B cell (primary cell): ENCODE measurements around the gene VTI1A. TPM values are rescaled to one million over a fixed set of nuclear protein-coding genes. Genes with fewer than 3 reads are reported as not detected.

Source experiments
- ATAC-seq: fragments of 200-7000 bp; cut with Tn5 transposase; one replicate; pipeline ENCODE4 v1.10.0; 2021; ENCODE audit warnings: low read depth, mild to moderate bottlenecking, moderate number of reproducible peaks, moderate library complexity
- CTCF ChIA-PET: fragments of 350-600 bp; sonication (Branson Sonifier 250); formaldehyde crosslinking; loops from one replicate; lab custom pipeline; 2021; ENCODE audit warnings: antibody characterized with exemption, inconsistent platforms; lab: Charles Lee
- POLR2A ChIA-PET: fragments of 350-600 bp; sonication (Branson Sonifier 250); formaldehyde crosslinking; loops from one replicate; lab custom pipeline; 2021; ENCODE audit warnings: antibody characterized with exemption; lab: Charles Lee
- DNase-seq: peaks from one replicate; pipeline ENCODE4 v3.0.0; 2013
- H2AFZ ChIP-seq: 2 replicates; pipeline ENCODE4 v1.6.1; 2012; ENCODE audit warnings: mild to moderate bottlenecking, low read depth, low read length; ENCODE audit not compliant: insufficient read depth, poor library complexity, severe bottlenecking
- H3K27ac ChIP-seq, 2 donors: 1 replicate in 1 of 2; 2 replicates in 1 of 2; pipeline ENCODE4 v1.5.1; 2012 to 2013; ENCODE audit warnings: low read length in 2 of 2, mild to moderate bottlenecking in 2 of 2, moderate library complexity in 1 of 2
- H3K27me3 ChIP-seq, 4 experiments: fragments of 200-600 bp in 1 of 4; sonication (generic) in 1 of 4; replicated peaks in 1 of 4; 1 replicate in 2 of 4; 2 replicates in 2 of 4; pipeline versions ENCODE4 v1.6.1 to v1.7.0; 2013 to 2016; ENCODE audit warnings: low read length in 3 of 4, mild to moderate bottlenecking in 2 of 4, mixed read lengths in 1 of 4, moderate library complexity in 1 of 4; ENCODE audit not compliant: insufficient read depth in 4 of 4, control insufficient read depth in 3 of 4; ENCODE audit errors: control extremely low read depth in 1 of 4
- H3K36me3 ChIP-seq, 2 experiments: replicated peaks in 1 of 2; 1 replicate in 1 of 2; 2 replicates in 1 of 2; pipeline versions ENCODE4 v1.6.1 to v1.7.1; 2013; ENCODE audit warnings: low read length in 1 of 2; ENCODE audit not compliant: insufficient read depth in 2 of 2, control insufficient read depth in 1 of 2; ENCODE audit errors: control extremely low read depth in 1 of 2, extremely low read depth in 1 of 2
- H3K4me1 ChIP-seq, 2 donors: fragments of 200-600 bp in 1 of 2; sonication (generic) in 1 of 2; 1 replicate in 1 of 2; 2 replicates in 1 of 2; pipeline versions ENCODE4 v1.5.1 to v1.6.1; 2013 to 2017; ENCODE audit warnings: low read length in 2 of 2; ENCODE audit not compliant: control insufficient read depth in 2 of 2, insufficient read depth in 2 of 2
- H3K4me2 ChIP-seq: replicated peaks from 2 replicates; pipeline ENCODE3; 2012; ENCODE audit warnings: mild to moderate bottlenecking, low read depth, low read length; ENCODE audit not compliant: poor library complexity, severe bottlenecking
- H3K4me3 ChIP-seq, 5 experiments: fragments of 200-600 bp in 1 of 5; sonication (generic) in 1 of 5; 1 replicate in 3 of 5; 2 replicates in 2 of 5; pipeline versions ENCODE4 v1.5.1 to v1.7.0; 2011 to 2016; ENCODE audit warnings: low read length in 4 of 5, mild to moderate bottlenecking in 4 of 5, low read depth in 2 of 5, control low read depth in 1 of 5, moderate library complexity in 1 of 5; ENCODE audit not compliant: insufficient read depth in 1 of 5; ENCODE audit errors: control extremely low read depth in 1 of 5, extremely low read depth in 1 of 5
- H3K79me2 ChIP-seq: fragments of 200-600 bp; sonication (generic); one replicate; pipeline ENCODE4 v1.6.0; 2016; ENCODE audit warnings: low read length; ENCODE audit not compliant: control insufficient read depth, insufficient read depth
- H3K9ac ChIP-seq: fragments of 200-600 bp; sonication (generic); 2 replicates; pipeline ENCODE4 v1.6.1; 2017; ENCODE audit warnings: mild to moderate bottlenecking, low read length, moderate library complexity
- H3K9me3 ChIP-seq, 3 donors: one replicate each; pipeline versions ENCODE4 v1.6.1 to v1.7.1; 2013; ENCODE audit warnings: low read length in 2 of 3; ENCODE audit not compliant: control insufficient read depth in 2 of 3, insufficient read depth in 1 of 3; ENCODE audit errors: control extremely low read depth in 1 of 3
- H4K20me1 ChIP-seq: 2 replicates; pipeline ENCODE4 v1.6.0; 2012; ENCODE audit warnings: mild to moderate bottlenecking, low read length; ENCODE audit not compliant: insufficient read depth, control insufficient read depth, poor library complexity, severe bottlenecking
- H3K27ac Mint-ChIP-seq: one replicate; pipeline ENCODE4 v1.8.0; 2021; ENCODE audit warnings: mixed read lengths
- H3K27me3 Mint-ChIP-seq: one replicate; pipeline ENCODE4 v1.8.0; 2021; ENCODE audit warnings: mixed read lengths
- H3K4me1 Mint-ChIP-seq: one replicate; pipeline ENCODE4 v1.8.0; 2021; ENCODE audit warnings: mixed read lengths
- H3K4me3 Mint-ChIP-seq: one replicate; pipeline ENCODE4 v1.8.0; 2021; ENCODE audit warnings: mixed read lengths
- H3K9me3 Mint-ChIP-seq: one replicate; pipeline ENCODE4 v1.8.0; 2022; ENCODE audit warnings: mixed read lengths; ENCODE audit not compliant: insufficient read depth
- EZH2 ChIP-seq: IDR thresholded peaks from 2 replicates; pipeline ENCODE4 v1.6.1; 2012; ENCODE audit warnings: borderline replicate concordance, low read depth, mild to moderate bottlenecking, moderate library complexity, low read length; ENCODE audit not compliant: insufficient read depth, poor library complexity, severe bottlenecking
- whole genome bisulfite sequencing: methylation state at CpG from one replicate; pipeline ENCODE4 v1.1.5; 2013; ENCODE audit warnings: missing lambda C conversion rate; ENCODE audit not compliant: insufficient coverage; 5-methylcytosine and 5-hydroxymethylcytosine counted together
- intact Hi-C: fragments of 100-400 bp; cut with micrococcal nuclease; formaldehyde crosslinking; loops from one replicate; pipeline ENCODE4 v1.10.0; 2022
- polyA plus RNA-seq: library from polyadenylated mRNA; depleted of rRNA; stranded (reverse); fragments of >200 nt; gene quantifications from 2 replicates; pipeline ENCODE4 v1.2.3, GENCODE V29; 2012
- total RNA-seq, 2 donors: library from RNA; stranded (reverse); fragments of 120-200 nt in 1 of 2; gene quantifications; 1 replicate in 1 of 2; 2 replicates in 1 of 2; pipeline versions ENCODE4 v1.2.3 to v1.2.4, GENCODE V29; 2013 to 2022
- TF ChIP-seq, protein P1 (sequence below): fragments of 200-600 bp; IDR thresholded peaks from one replicate; pipeline ENCODE4 v1.8.0; 2022; ENCODE audit warnings: antibody characterized with exemption, mild to moderate bottlenecking

The VTI1A gene
- total and polyA plus RNA-seq, 2 donors (not counting 1 experiment from before 2014, with no cell fraction given) = 20.0 to 84.1 TPM

DNA sequence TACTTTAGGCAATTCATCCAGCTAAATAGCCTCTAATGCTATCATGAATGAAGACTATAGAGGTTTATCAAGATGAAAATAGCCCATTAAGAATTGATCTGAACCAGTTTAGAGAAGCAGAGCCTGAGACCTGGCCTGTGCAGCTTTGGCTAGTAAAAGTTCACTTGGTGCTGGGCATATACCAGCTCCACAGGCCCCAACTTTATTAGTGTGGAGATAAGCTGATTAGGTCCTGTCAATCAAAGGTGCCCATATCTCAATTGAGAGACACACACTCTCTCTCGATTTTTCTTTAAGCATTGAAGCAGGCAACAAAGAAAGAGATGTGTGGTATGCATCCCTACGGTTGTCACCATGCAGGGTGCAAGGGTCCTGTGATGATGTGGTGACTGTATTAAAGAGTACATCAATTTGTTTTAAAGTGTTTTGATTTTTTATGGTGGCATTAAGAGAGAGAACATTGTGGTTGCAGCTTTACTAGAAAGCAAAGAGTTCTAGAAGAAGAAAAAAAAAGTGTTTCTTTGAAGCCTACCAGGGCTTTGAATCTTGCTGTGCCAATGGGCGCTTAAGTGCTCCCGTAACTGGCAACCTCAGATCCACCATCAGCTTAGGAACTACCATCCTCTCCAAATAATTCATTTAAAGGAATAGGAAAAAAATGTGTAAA, 111.6 kb downstream of the VTI1A start:
- no peak overlapping the region for H3K9ac ChIP-seq
- no peaks in the 10 kb centered on the region for H3K27me3 Mint-ChIP-seq
- H3K27ac ChIP-seq = no peak overlapping the region
- TF ChIP-seq, protein P1, sequence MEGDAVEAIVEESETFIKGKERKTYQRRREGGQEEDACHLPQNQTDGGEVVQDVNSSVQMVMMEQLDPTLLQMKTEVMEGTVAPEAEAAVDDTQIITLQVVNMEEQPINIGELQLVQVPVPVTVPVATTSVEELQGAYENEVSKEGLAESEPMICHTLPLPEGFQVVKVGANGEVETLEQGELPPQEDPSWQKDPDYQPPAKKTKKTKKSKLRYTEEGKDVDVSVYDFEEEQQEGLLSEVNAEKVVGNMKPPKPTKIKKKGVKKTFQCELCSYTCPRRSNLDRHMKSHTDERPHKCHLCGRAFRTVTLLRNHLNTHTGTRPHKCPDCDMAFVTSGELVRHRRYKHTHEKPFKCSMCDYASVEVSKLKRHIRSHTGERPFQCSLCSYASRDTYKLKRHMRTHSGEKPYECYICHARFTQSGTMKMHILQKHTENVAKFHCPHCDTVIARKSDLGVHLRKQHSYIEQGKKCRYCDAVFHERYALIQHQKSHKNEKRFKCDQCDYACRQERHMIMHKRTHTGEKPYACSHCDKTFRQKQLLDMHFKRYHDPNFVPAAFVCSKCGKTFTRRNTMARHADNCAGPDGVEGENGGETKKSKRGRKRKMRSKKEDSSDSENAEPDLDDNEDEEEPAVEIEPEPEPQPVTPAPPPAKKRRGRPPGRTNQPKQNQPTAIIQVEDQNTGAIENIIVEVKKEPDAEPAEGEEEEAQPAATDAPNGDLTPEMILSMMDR = no peak
- no peak for TF ChIP-seq EZH2
- H3K27me3 ChIP-seq = no peaks in the 10 kb centered on the region
- ChIA-PET CTCF (no interaction called here), POLR2A (no interaction called here)
- WGBS = 100% methylated on average over 2 of the region's 4 CpGs
- no peaks in the 10 kb centered on the region for H4K20me1 ChIP-seq
- no peaks in the 10 kb centered on the region for H3K4me1 ChIP-seq
- intact Hi-C loops = no loop called here
- H3K4me1 Mint-ChIP-seq = no peaks in the 10 kb centered on the region
- no peak overlapping the region for H3K4me2 ChIP-seq
- no peaks in the 10 kb centered on the region for H3K9me3 ChIP-seq
- no peak overlapping the region for H2AFZ ChIP-seq
- no peaks in the 10 kb centered on the region for H3K79me2 ChIP-seq
- H3K4me3 Mint-ChIP-seq = no peak overlapping the region
- peaks cover 0 to 2% of the 10 kb centered on the region in 2 experiments for H3K36me3 ChIP-seq
- DNase-seq = no peak
- H3K4me3 ChIP-seq = no peak overlapping the region
- H3K9me3 Mint-ChIP-seq = no peaks in the 10 kb centered on the region
- ATAC-seq = no peak
- no peak overlapping the region for H3K27ac Mint-ChIP-seq

GRCh38 chr10:112559349-112559748, 112.3 kb downstream of the VTI1A start:
- no peak for DNase-seq
- CTCF ChIA-PET = no interaction called here
- 100% methylated on average over 2 of the region's 4 CpGs for WGBS
- intact Hi-C loops = no loop called here
- no peaks in the 10 kb centered on the region for H3K27me3 ChIP-seq
- H3K79me2 ChIP-seq = no peaks in the 10 kb centered on the region
- no peak overlapping the region for H3K27ac ChIP-seq
- H3K9me3 ChIP-seq = no peaks in the 10 kb centered on the region
- H3K4me3 ChIP-seq = no peak overlapping the region
- no peaks in the 10 kb centered on the region for H3K9me3 Mint-ChIP-seq
- H3K4me3 Mint-ChIP-seq = no peak overlapping the region
- no peak for TF ChIP-seq EZH2
- TF ChIP-seq, protein P1 = no peak
- no peak overlapping the region for H3K27ac Mint-ChIP-seq
- peaks cover 0 to 2% of the 10 kb centered on the region in 2 experiments for H3K36me3 ChIP-seq
- H3K4me1 Mint-ChIP-seq = no peaks in the 10 kb centered on the region
- H2AFZ ChIP-seq = no peak overlapping the region
- no peak overlapping the region for H3K4me2 ChIP-seq
- H3K4me1 ChIP-seq = no peaks in the 10 kb centered on the region
- POLR2A ChIA-PET = no interaction called here
- no peak for ATAC-seq
- H3K27me3 Mint-ChIP-seq = no peaks in the 10 kb centered on the region
- H3K9ac ChIP-seq = no peak overlapping the region
- no peaks in the 10 kb centered on the region for H4K20me1 ChIP-seq
